Measurements from ENCODE around the gene ATP2B2. TPM values are rescaled to one million over a fixed set of nuclear protein-coding genes. Genes with fewer than 3 reads are reported as not detected.

The ATP2B2 gene
- total RNA-seq, 1 donor from 2014 or later = 0.42 TPM

DNA sequence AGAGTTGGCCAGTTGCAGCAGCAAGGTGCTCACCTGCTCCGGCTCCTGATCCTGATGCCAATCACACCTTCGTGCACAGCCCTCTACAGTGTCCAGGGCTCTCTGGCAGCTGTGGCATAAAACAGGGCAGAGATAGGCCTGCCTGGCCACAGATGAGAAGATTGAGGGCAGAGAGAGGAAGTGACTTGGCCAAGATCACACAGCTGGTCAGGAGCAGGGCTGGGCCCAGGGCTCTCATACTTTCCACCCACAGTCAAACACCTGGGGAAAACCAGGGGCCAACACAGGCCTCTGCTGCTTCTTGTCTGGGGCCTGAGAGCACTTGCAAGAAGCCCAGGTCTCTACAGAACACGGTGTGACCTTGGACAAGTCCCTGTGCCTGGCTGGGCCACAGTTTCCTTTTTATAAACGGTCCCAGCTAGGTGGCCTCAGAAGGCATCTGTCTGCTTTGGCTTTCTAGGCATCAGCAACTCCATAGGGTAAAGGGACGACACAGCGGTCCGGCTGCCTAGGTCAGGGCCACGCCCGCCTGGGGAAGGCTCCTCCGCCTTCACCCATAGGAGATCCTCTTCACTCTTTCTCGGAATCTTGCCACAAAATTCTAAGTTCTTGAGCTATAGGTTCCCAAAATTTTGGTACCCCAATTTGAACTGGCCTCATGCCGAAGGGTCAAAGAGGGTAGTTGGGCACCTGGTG is 3.1 kb downstream of the ATP2B2 start:
- DNase-seq (ENCODE audit: low read depth, low spot score) = no peak
- Mint-ChIP-seq H3K4me1 (peaks cover 4% of the 10 kb centered on the region), H3K36me3 (ENCODE audit: low read depth) (no peaks in the 10 kb centered on the region), H3K27me3 (ENCODE audit: low read depth) (peaks cover 12% of the 10 kb centered on the region), H3K27ac (ENCODE audit: unreplicated experiment) (no peak overlapping the region), H3K4me3 (no peak overlapping the region), H3K9me3 (no peaks in the 10 kb centered on the region)
- TF ChIP-seq, protein P1, sequence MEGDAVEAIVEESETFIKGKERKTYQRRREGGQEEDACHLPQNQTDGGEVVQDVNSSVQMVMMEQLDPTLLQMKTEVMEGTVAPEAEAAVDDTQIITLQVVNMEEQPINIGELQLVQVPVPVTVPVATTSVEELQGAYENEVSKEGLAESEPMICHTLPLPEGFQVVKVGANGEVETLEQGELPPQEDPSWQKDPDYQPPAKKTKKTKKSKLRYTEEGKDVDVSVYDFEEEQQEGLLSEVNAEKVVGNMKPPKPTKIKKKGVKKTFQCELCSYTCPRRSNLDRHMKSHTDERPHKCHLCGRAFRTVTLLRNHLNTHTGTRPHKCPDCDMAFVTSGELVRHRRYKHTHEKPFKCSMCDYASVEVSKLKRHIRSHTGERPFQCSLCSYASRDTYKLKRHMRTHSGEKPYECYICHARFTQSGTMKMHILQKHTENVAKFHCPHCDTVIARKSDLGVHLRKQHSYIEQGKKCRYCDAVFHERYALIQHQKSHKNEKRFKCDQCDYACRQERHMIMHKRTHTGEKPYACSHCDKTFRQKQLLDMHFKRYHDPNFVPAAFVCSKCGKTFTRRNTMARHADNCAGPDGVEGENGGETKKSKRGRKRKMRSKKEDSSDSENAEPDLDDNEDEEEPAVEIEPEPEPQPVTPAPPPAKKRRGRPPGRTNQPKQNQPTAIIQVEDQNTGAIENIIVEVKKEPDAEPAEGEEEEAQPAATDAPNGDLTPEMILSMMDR (conservative IDR thresholded peaks at IDR 0.05) = no peak

DNA sequence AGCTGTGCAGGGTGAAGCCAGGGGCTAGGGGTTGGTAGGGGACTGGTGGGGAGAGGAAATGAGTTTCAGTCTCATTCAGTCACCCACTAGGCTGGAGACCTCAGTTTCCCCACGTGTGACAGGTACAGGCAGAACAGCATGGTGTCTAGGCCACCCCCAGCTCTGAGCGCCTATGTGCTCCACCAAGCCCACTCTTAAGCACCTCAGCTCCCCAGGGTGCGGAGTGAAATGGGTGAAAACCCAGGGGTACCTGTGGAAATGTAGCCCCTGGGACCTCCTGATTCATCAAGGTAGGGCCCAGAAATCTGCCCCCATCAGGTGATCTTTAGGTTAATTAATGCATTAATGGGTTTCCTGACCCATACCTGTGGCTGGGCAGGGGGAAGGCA is 3.7 kb downstream of the ATP2B2 start:
- no peaks in the 10 kb centered on the region for H3K36me3 Mint-ChIP-seq (ENCODE audit: low read depth)
- TF ChIP-seq, protein P1 (conservative IDR thresholded peaks at IDR 0.05) = no peak
- H3K4me1 Mint-ChIP-seq = peaks cover 4% of the 10 kb centered on the region
- no peaks in the 10 kb centered on the region for H3K9me3 Mint-ChIP-seq
- no peak overlapping the region for H3K27ac Mint-ChIP-seq (ENCODE audit: unreplicated experiment)
- no peak overlapping the region for H3K4me3 Mint-ChIP-seq
- DNase-seq (ENCODE audit: low read depth, low spot score) = no peak
- H3K27me3 Mint-ChIP-seq (ENCODE audit: low read depth) = peaks cover 12% of the 10 kb centered on the region

DNA sequence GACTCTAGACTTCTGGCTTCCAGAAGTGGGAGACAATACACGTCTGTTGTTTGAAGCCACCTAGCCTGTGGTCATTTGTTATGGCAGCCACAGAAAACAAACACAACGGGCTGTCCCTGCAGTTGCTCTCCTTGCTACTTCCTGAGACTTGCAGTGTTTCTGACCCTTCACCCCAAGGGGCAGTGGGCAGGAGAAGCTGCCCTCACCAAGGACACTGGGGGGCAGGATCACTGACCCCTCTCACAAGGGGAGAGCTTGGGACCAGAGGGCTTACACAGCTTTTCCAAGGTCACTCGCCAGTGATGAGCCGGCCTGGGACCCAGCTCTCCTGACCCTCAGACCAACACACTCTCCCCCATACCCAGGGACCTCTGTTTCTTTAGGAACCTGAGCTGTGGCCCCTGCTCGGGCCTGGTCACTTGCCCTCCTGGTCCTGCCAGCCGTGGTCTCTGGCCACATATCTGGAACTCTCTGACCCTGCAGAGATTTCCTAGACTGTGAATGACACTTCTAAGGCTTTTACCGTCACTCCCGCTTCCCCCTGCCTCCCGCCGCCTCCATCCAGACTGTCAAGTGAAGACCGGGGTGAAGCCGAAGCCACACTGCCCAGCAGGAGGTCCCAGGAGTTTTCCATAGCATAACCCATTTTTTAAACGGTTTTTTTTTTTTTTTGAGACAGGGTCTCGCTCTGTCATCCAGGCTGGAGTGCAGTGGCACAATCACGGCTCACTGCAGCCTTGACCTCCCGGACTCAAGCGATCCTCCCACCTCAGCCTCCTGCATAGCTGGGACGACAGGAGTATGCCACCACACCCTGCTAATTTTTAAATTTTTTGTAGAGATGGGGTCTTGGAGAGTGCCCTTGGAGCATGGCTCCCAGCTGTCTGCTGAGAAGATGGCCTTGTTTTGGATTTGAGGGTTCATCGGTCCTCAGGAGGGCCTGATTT is 4.4 kb downstream of the ATP2B2 start:
- no peak overlapping the region for H3K27ac Mint-ChIP-seq (ENCODE audit: unreplicated experiment)
- TF ChIP-seq, protein P1 (conservative IDR thresholded peaks at IDR 0.05) = no peak
- peaks cover 4% of the 10 kb centered on the region for H3K4me1 Mint-ChIP-seq
- DNase-seq (ENCODE audit: low read depth, low spot score) = no peak
- H3K36me3 Mint-ChIP-seq (ENCODE audit: low read depth) = no peaks in the 10 kb centered on the region
- H3K27me3 Mint-ChIP-seq (ENCODE audit: low read depth) = peaks cover 12% of the 10 kb centered on the region
- H3K9me3 Mint-ChIP-seq = no peaks in the 10 kb centered on the region
- no peak overlapping the region for H3K4me3 Mint-ChIP-seq

DNA sequence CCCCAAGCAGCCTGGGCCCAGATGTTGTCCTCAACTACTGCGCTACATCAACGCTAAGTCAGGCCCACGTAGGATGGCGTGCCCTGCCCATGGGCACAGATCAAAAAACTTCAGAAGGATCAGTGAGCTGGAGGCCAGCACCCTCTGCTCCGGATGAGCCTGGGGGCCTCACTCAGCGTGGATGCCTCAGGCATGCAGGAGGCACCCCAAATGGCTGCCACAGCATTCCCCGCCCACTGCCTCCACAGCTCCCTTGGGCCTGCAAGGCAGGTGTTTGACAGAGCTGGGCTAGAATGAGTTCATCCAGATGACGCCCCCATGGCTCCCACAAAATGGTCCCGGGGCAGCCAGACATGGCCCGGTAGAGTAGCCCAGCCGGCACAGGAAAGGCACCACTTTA is 7.1 kb downstream of the ATP2B2 start:
- Mint-ChIP-seq H3K4me3 (no peak overlapping the region), H3K4me1 (peaks cover 11% of the 10 kb centered on the region), H3K27me3 (ENCODE audit: low read depth) (peaks cover 2% of the 10 kb centered on the region), H3K36me3 (ENCODE audit: low read depth) (no peaks in the 10 kb centered on the region), H3K9me3 (no peaks in the 10 kb centered on the region), H3K27ac (ENCODE audit: unreplicated experiment) (no peak overlapping the region)
- TF ChIP-seq, protein P1 (conservative IDR thresholded peaks at IDR 0.05) = no peak
- DNase-seq (ENCODE audit: low read depth, low spot score) = no peak

DNA sequence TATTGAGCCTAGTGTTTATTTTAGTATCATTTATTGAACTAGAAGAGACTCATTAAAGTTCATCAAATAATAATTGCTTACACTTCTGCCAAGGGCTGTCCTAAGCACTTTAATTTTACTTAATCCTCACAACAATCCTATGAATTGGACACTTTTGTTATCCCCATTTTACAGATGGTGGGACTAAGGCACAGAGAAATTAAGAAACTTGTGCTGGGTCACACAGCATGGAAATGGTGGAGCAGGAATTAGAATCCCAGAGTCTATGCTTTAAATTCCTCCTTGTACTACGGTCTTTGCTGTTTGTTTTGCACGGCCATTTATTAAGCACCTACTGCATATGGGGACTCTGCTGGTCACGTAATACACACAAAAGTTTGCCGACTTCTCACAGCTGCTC is 7.9 kb downstream of the ATP2B2 start:
- TF ChIP-seq, protein P1 (conservative IDR thresholded peaks at IDR 0.05) = no peak
- no peaks in the 10 kb centered on the region for H3K9me3 Mint-ChIP-seq

More for the DNA sequence above, 7.9 kb downstream of the ATP2B2 start:
- DNase-seq (ENCODE audit: low read depth, low spot score) = no peak
- Mint-ChIP-seq H3K27me3 (ENCODE audit: low read depth) (peaks cover 2% of the 10 kb centered on the region), H3K36me3 (ENCODE audit: low read depth) (no peaks in the 10 kb centered on the region), H3K4me1 (peaks cover 15% of the 10 kb centered on the region), H3K27ac (ENCODE audit: unreplicated experiment) (no peak overlapping the region), H3K4me3 (no peak overlapping the region)

All from neural crest cell (in vitro differentiated cells).